D721Med (cell line): ENCODE data around the gene GAGE1.

Experiments used
- DNase-seq: peaks from one replicate; pipeline ENCODE4 v3.0.0; 2011; ENCODE audit warnings: low spot score; ENCODE audit not compliant: insufficient read length
- FAIRE-seq: peaks from 2 replicates; lab custom pipeline; 2011; peaks lifted over from hg19 to GRCh38; lab: Jason Lieb, UNC
- CTCF ChIP-seq: IDR thresholded peaks from 2 replicates; pipeline ENCODE4 v1.5.1; 2012; ENCODE audit warnings: mild to moderate bottlenecking, control low read depth; ENCODE audit not compliant: insufficient read depth; ENCODE audit errors: missing control alignments

Gene GAGE1

GRCh38 chrX:49627086-49627777 lies 28.4 kb downstream of the GAGE1 start:
- no peak for TF ChIP-seq CTCF
- no peak for FAIRE-seq
- no peak for DNase-seq

DNA sequence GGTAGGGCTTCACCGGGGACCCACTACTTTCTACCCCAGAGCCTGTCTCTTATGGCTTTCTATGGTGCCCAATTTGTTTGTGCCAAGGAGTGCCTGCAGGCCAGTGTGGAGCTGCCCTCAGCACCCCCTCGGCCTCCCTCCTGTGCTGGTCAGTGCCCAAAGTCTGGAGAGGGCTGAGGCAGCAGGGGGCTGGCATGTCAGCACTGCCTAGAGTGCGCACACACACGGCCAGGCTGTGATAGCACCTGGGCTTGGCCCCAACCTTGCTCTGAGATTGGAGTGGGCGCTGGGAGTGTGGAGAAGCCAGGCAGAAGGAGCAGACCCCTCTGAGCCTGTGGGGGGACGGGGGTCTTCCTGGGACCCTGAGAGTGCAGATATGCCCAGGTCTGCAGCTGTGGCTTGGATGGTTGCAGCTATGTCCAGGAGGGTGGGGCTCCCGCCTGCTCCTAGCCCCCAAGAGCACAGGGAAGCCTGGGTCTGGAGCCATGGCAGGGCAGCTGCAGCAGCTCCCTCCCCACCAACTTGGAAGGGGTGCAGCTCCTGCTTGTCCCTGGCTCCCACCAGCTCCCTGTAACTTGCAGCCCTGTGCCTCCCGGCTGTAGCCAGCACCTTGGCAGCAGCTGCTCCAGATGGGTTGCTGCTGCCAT lies 46.3 kb downstream of the GAGE1 start:
- DNase-seq (no peak), FAIRE-seq (no peak)
- no peak for TF ChIP-seq CTCF

GRCh38 chrX:49656533-49656932 lies 57.7 kb downstream of the GAGE1 start:
- no peak for DNase-seq
- no peak for FAIRE-seq
- TF ChIP-seq CTCF = no peak
